PC-3 (cell line): ENCODE data around the gene VCAN. TPM values are rescaled to one million over a fixed set of nuclear protein-coding genes. Genes with fewer than 3 reads are reported as not detected.

Source experiments
- ATAC-seq: fragments of 200-7000 bp; cut with Tn5 transposase; 2 replicates; pipeline ENCODE4 v1.9.1; 2020; ENCODE audit warnings: mild to moderate bottlenecking, moderate library complexity
- BruUV-seq: library from RNA; stranded (reverse); fragments of 400-500 nt; replicated peaks from 2 replicates; lab custom pipeline; 2021; lab: Mats Ljungman, UMichigan
- CTCF ChIA-PET: fragments of 300-600 bp; sonication (Branson Sonifier 250); formaldehyde crosslinking; loops from one replicate; lab custom pipeline; 2022; ENCODE audit warnings: antibody characterized with exemption; lab: Charles Lee
- POLR2A ChIA-PET: fragments of 300-600 bp; sonication (Branson Sonifier 250); formaldehyde crosslinking; loops from one replicate; lab custom pipeline; 2022; ENCODE audit warnings: antibody characterized with exemption; ENCODE audit not compliant: unreplicated experiment; lab: Charles Lee
- DNase-seq: peaks from one replicate; pipeline ENCODE4 v3.0.0-alpha.2; 2015
- H2AFZ ChIP-seq: fragments of 300-600 bp; sonication (generic); 2 replicates; pipeline ENCODE4 v1.6.0; 2016; ENCODE audit warnings: antibody characterized with exemption, low read length
- H3F3A ChIP-seq: fragments of 300-600 bp; sonication (generic); one replicate; pipeline ENCODE4 v1.6.0; 2017; ENCODE audit warnings: antibody characterized with exemption, low read length, control low read depth, mild to moderate bottlenecking; ENCODE audit not compliant: unreplicated experiment
- H3K27ac ChIP-seq: fragments of 300-600 bp; sonication (generic); 2 replicates; pipeline ENCODE4 v1.5.1; 2016; ENCODE audit warnings: mild to moderate bottlenecking, low read length
- H3K27me3 ChIP-seq: fragments of 300-600 bp; sonication (generic); 2 replicates; pipeline ENCODE4 v1.6.1; 2016; ENCODE audit warnings: low read length, mixed read lengths
- H3K36me3 ChIP-seq: fragments of 300-600 bp; sonication (generic); 2 replicates; pipeline ENCODE4 v1.6.1; 2016; ENCODE audit warnings: low read depth, mixed run types, low read length, mixed read lengths
- H3K4me1 ChIP-seq: fragments of 300-600 bp; sonication (generic); 2 replicates; pipeline ENCODE4 v1.5.1; 2016; ENCODE audit warnings: low read length; ENCODE audit not compliant: insufficient read depth
- H3K4me2 ChIP-seq: fragments of 300-600 bp; sonication (generic); 2 replicates; pipeline ENCODE4 v1.6.0; 2016; ENCODE audit warnings: low read length
- H3K4me3 ChIP-seq: fragments of 300-600 bp; sonication (generic); 2 replicates; pipeline ENCODE4 v1.5.1; 2016; ENCODE audit warnings: mild to moderate bottlenecking, low read length, mixed read lengths
- H3K79me2 ChIP-seq: fragments of 300-600 bp; sonication (generic); 2 replicates; pipeline ENCODE4 v1.6.1; 2017; ENCODE audit warnings: low read length, mixed read lengths
- H3K9ac ChIP-seq: fragments of 300-600 bp; sonication (generic); 2 replicates; pipeline ENCODE4 v1.6.0; 2016; ENCODE audit warnings: mild to moderate bottlenecking, low read length
- H3K9me2 ChIP-seq: fragments of 300-600 bp; sonication (generic); replicated peaks from 2 replicates; pipeline ENCODE4 v1.6.1; 2016; ENCODE audit warnings: mixed run types, low read length, mixed read lengths
- H3K9me3 ChIP-seq: fragments of 300-600 bp; sonication (generic); 2 replicates; pipeline ENCODE4 v1.6.1; 2016; ENCODE audit warnings: low read length, mixed read lengths
- H4K20me1 ChIP-seq: fragments of 300-600 bp; sonication (generic); 2 replicates; pipeline ENCODE4 v1.6.1; 2016; ENCODE audit warnings: low read length, mixed read lengths
- EZH2 ChIP-seq: fragments of 300-600 bp; sonication (generic); IDR thresholded peaks from one replicate; pipeline ENCODE4 v1.6.1; 2017; ENCODE audit warnings: antibody characterized with exemption, mild to moderate bottlenecking, low read length; ENCODE audit not compliant: unreplicated experiment
- EZH2phosphoT487 ChIP-seq: fragments of 300-600 bp; sonication (generic); IDR thresholded peaks from 2 replicates; pipeline ENCODE4 v1.6.1; 2018; ENCODE audit warnings: mild to moderate bottlenecking, antibody characterized with exemption, low read length, borderline replicate concordance
- intact Hi-C: fragments of 100-400 bp; cut with micrococcal nuclease; formaldehyde crosslinking; loops from 2 replicates; pipeline ENCODE4 v1.9.0; 2023
- total RNA-seq: library from RNA; depleted of rRNA; stranded (reverse); fragments of >200 nt; gene quantifications from 2 replicates; pipeline ENCODE4 v1.2.3, GENCODE V29; 2014
- TF ChIP-seq, protein P1 (sequence below): fragments of 300-600 bp; sonication (generic); conservative IDR thresholded peaks from 2 replicates; pipeline ENCODE4 v1.5.1; 2017; ENCODE audit warnings: antibody characterized with exemption, low read depth, mild to moderate bottlenecking, low read length

Gene VCAN
- total RNA-seq, 1 experiment from 2014 or later: 6.2 TPM

DNA sequence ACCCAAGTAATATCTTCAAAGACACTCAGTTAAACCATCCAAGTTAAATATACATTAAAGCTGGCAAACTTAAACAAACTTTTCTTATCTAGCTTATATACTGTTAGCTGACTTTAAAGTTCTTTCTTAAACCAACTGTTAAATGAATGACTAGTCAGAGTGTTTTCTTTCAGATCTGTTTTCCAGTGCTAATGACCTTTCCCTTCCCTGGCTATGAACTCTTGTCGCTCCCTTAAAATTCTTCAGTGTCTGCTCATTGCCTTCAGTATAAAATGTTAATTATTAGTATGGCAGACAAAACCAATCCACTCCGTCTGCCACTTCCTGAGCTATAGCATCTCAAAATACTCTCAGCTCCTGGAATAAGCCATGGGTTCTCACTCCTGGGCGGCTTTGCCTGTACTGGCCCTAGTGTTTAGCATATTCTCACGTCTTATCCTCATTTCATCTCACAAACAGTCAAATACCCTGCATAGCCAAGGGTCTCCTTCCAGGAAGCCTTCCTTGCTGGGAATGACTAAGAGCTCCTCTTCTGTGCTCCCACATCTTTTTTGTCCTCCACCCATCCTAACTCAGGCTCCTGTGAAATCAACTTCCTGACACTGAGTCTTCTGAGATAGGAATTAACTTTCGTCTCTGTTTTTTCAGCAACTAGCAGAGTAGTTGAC is 87.7 kb downstream of the VCAN start:
- intact Hi-C loops: no loop called here
- Histone ChIP-seq H2AFZ (no peak overlapping the region), H3K36me3 (no peaks in the 10 kb centered on the region), H3K4me3 (no peak overlapping the region), H3K9me2 (no peaks in the 10 kb centered on the region), H4K20me1 (no peaks in the 10 kb centered on the region), H3K9ac (no peak overlapping the region), H3K4me2 (no peak overlapping the region), H3K79me2 (no peaks in the 10 kb centered on the region), H3F3A (no peaks in the 10 kb centered on the region), H3K4me1 (peaks cover 23% of the 10 kb centered on the region), H3K27me3 (no peaks in the 10 kb centered on the region), H3K27ac (no peak overlapping the region), H3K9me3 (no peaks in the 10 kb centered on the region)
- CTCF ChIA-PET: no interaction called here
- BruUV-seq: no TSS peak
- no peak for ATAC-seq
- TF ChIP-seq, protein P1, sequence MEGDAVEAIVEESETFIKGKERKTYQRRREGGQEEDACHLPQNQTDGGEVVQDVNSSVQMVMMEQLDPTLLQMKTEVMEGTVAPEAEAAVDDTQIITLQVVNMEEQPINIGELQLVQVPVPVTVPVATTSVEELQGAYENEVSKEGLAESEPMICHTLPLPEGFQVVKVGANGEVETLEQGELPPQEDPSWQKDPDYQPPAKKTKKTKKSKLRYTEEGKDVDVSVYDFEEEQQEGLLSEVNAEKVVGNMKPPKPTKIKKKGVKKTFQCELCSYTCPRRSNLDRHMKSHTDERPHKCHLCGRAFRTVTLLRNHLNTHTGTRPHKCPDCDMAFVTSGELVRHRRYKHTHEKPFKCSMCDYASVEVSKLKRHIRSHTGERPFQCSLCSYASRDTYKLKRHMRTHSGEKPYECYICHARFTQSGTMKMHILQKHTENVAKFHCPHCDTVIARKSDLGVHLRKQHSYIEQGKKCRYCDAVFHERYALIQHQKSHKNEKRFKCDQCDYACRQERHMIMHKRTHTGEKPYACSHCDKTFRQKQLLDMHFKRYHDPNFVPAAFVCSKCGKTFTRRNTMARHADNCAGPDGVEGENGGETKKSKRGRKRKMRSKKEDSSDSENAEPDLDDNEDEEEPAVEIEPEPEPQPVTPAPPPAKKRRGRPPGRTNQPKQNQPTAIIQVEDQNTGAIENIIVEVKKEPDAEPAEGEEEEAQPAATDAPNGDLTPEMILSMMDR: no peak
- TF ChIP-seq EZH2phosphoT487 (no peak), EZH2 (no peak)
- no peak for DNase-seq
- POLR2A ChIA-PET: no interaction called here

DNA sequence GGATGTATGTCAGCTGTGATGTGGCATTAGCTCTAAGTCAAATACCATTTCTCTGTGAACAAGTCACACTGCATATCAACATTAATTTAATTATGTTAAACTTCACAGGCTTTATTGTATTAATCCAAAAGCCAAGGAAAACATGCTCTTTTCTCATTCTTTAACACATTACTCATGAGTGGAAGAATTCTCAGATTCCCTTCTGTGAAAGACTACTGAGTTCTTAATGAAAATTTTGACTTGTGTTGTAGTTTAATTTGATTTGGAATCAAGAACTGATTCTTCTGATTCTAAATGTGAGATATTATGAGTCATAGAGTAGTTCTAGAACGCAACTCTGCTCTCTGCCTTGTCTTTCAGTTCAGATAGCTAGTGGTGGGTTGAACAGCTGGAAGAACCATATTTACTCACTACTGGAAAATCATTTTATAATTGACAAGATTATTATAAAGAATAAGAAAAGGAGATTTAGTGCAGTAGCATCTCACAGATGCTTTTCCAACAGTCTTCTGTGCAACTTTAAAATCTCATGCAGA is 90.6 kb downstream of the VCAN start:
- Histone ChIP-seq H3K36me3 (no peaks in the 10 kb centered on the region), H3K4me2 (no peak overlapping the region), H3K9me3 (no peaks in the 10 kb centered on the region), H3K9me2 (no peaks in the 10 kb centered on the region), H3K4me1 (peaks cover 18% of the 10 kb centered on the region), H3K27ac (no peak overlapping the region), H3K79me2 (no peaks in the 10 kb centered on the region), H4K20me1 (no peaks in the 10 kb centered on the region), H3F3A (no peaks in the 10 kb centered on the region), H2AFZ (no peak overlapping the region), H3K9ac (no peak overlapping the region), H3K27me3 (no peaks in the 10 kb centered on the region), H3K4me3 (no peak overlapping the region)
- no TSS peak for BruUV-seq
- DNase-seq (no peak), ATAC-seq (no peak)
- ChIA-PET CTCF (no interaction called here), POLR2A (no interaction called here)
- intact Hi-C loops: loop anchor here (2.0 to 10.0 kb wide), 3 partner anchors 295 to 927 kb away; no protein-coding TSS in a partner anchor
- TF ChIP-seq EZH2 (no peak), EZH2phosphoT487 (no peak)

DNA sequence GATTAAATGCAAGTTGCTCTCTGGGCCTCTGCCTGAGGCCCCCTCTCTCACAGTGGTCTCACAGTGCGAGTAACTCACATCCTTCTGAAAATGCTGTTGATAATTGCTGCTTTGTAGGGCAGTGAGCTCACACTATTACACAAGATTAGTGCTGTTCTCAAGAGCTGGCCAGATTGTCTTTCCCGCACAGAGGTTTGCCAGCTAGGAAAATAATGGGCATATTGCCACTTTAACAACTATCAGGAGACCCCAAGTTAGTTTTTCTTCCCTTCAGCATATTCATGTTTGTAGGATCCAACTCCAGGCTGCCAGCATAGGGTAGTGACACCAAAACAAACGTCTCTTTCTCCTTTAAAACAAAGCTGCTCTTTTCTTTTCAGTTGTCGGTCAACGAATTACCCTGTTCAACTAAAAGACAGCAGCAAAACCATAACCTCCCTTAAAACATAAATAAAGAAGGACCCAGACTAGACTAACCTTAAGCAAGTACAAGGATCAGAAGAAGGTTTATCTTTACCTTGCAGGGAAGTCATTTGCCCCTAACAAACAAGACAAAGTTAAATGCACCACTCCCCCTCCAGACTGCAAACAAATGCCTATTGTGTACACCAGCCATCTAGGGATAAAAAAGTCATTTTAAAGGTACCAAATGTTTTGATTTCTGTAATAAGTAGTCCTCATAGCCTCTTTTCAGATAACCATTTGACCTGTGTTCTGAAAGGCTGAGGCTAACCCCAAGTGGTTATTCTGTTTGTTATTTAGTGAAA is 91.4 kb downstream of the VCAN start:
- H3K27me3 ChIP-seq: no peaks in the 10 kb centered on the region
- no TSS peak for BruUV-seq
- POLR2A ChIA-PET: no interaction called here
- H3K9ac ChIP-seq: no peak overlapping the region
- no peak for ATAC-seq
- peaks cover 4% of the 10 kb centered on the region for H3F3A ChIP-seq
- peaks cover 24% of the 10 kb centered on the region for H3K4me1 ChIP-seq
- no peaks in the 10 kb centered on the region for H4K20me1 ChIP-seq
- TF ChIP-seq EZH2 (no peak), EZH2phosphoT487 (no peak)
- TF ChIP-seq, protein P1: no peak
- no peaks in the 10 kb centered on the region for H3K36me3 ChIP-seq
- no peak for DNase-seq
- CTCF ChIA-PET: interaction anchor here (0.5 to 0.9 kb wide), 4 partner anchors 88 to 131 kb away, joined by 3 to 5 read pairs (median 3); partner anchors contain the start of gene VCAN
- intact Hi-C loops: loop anchor here (1.0 to 10.0 kb wide), 4 partner anchors 46 to 928 kb away; no protein-coding TSS in a partner anchor
- H2AFZ ChIP-seq: 0 out of 2 replicates have a peak overlapping the region, but pooled peaks have one; percentile 33
- no peaks in the 10 kb centered on the region for H3K79me2 ChIP-seq
- peak overlapping the region; percentile 31; the same call in 1 of the 2 replicates for H3K27ac ChIP-seq
- no peaks in the 10 kb centered on the region for H3K9me2 ChIP-seq
- H3K4me3 ChIP-seq: no peak overlapping the region; the same call in 1 of the 2 replicates
- no peaks in the 10 kb centered on the region for H3K9me3 ChIP-seq
- H3K4me2 ChIP-seq: peak overlapping the region; percentile 76
